GM18907 (cell line): ENCODE results near the gene LRRC3B.
A peak's percentile ranks its signal among the peaks of the same experiment; 100 is the strongest.

Experiments used
- ATAC-seq: cut with Tn5 transposase; IDR thresholded peaks from one replicate; pipeline ENCODE4 v1.9.1; 2021; ENCODE audit warnings: mild to moderate bottlenecking, moderate library complexity; ENCODE audit not compliant: unreplicated experiment

LRRC3B gene

DNA sequence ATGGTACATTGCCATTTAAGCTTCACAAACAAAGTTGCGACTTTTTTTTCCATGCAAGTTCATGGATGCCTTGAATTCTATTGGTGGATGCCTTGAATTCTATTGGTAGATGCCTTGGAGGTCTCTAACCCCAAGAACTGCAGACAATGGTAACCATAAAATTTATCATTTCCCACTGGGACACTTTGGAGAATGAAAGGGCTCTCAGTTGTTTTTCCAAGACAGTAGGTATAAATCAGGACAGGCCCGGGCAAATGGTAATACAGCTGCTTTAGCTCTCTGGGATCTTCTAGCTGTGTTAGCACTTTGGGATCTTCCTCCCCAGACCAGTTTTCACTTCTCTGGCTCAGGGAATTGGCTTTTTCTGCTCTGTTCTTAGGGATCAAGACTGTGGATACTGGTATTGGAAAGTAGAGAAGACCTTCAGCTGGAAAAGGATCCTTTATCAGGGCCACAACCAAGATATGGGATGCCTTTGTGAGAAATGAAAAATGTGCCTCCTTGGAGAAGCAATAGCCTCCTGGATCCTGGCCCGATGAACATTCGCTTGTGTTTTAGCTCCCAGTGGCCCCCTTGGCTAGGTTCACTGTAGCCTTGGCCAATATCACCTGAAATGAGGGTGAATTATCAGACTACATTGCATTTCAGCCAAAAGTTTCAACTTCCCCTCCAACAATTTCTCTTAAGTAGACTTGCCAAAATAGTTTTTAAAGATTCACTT lies 8.3 kb downstream of the LRRC3B start:
- no peak for ATAC-seq

GRCh38 chr3:26631390-26631738 lies 8.8 kb downstream of the LRRC3B start:
- no peak for ATAC-seq

GRCh38 chr3:26634601-26635000 lies 12.0 kb downstream of the LRRC3B start:
- ATAC-seq = no peak

- ATAC-seq = no peak
These were observed 13.6 kb downstream of the LRRC3B start for GRCh38 chr3:26636096-26636727.

DNA sequence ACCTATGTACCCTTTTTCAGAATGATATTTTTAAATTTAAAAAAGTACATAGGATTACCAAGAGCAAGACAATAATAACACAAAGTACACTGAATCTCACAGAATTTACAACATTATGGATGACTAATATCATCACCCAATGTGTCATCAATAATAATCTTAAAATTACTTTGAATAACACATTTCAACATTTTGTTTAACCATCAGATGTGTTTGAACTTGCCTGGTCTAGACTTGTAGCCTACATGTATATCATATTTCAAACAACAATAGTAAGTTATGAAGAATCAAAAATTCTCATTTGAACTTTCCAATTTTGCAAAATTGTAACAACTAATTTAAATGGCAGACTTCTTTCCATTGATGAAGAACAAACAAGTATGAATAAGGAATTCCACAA lies 15.1 kb downstream of the LRRC3B start:
- no peak for ATAC-seq

GRCh38 chr3:26638113-26638512 lies 15.5 kb downstream of the LRRC3B start:
- no peak for ATAC-seq

GRCh38 chr3:26639339-26639738 lies 16.8 kb downstream of the LRRC3B start:
- no peak for ATAC-seq

- ATAC-seq = no peak
These were observed 24.5 kb downstream of the LRRC3B start for GRCh38 chr3:26647078-26647477.

DNA sequence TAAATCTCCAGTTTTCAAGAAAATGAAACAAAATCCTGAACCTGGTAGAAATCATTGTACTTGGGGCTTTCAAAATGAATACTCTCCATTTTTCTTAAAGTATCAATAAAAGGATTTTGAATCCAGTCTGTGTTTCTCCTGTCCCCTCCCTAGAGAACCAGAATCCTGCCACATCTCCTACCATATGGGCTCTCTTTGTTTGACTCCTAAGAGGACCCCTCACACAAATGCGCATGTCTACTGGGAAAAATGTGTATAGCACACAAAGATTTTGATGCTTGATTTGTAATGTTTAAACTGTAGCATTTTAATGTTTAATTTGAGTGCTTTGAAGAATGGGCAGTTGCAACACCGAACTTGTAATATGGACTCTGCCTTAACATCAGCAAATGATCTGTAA lies 25.9 kb downstream of the LRRC3B start:
- ATAC-seq = no peak

DNA sequence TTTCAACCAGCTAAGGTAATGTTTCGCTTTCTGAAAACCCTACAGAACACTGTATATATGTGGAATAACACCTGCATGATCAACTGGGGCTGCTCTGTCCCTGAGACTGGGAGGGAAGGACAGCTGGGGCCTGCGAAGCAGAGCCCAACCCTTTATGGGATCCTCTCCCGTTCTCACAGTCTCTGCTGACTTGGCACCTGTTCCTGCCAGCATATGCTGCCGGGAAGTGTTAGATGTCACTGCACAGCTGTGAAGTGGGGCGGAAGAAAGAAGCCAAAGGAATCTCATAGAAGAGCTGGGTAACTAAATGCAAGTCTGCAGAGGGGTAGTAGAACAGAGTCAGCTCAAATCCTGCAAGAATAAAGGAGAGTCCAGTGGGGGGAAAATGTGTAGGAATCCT lies 29.6 kb downstream of the LRRC3B start:
- no peak for ATAC-seq

DNA sequence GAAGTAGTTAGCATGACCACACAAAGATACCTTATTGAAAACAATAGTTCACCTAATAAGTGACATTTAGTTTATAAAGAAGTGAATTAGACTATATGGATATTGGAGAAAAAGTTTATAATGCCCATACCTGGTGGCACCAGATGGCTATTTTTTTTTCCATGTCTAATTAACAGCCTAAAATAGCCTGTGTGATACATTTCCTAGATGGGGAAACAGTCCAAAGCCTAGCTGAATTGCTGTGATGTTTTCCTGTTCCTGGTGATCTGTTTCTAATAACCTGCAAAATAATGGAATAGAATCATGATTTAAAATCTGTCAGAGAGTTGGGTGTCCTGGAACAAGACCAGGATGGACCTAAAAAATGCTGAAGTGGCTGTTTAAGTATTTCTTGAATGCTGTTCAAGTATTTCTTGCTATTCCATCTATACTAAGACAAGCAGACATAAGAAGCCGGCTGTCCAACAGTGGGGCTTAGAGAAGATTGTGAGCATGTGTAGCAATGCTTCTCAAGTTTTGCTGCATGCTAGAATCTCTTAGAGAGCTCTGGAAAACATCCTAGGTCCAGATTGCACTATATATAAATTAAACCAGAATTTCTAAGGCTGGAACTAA lies 31.3 kb downstream of the LRRC3B start:
- ATAC-seq = no peak

DNA sequence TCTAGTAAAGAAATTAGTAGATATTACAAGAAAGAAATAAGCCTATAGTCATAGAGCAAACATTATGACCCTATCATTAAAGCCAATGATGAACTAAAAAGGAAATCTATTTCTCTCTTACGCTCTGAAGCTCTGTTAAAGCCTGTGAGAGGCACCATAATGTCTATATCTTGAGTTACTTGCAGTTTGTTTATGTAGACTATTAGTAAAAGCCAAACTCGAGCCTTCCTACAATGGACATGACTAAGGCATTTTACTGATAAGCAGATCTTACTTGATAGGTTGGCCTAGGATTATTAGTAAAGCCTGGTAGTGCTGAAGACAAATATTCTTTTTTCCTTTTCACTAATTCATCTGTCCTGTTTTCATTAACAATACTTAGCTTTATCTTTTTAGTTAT lies 32.7 kb downstream of the LRRC3B start:
- ATAC-seq = no peak

GRCh38 chr3:26657348-26657976 lies 34.9 kb downstream of the LRRC3B start:
- ATAC-seq = no peak

DNA sequence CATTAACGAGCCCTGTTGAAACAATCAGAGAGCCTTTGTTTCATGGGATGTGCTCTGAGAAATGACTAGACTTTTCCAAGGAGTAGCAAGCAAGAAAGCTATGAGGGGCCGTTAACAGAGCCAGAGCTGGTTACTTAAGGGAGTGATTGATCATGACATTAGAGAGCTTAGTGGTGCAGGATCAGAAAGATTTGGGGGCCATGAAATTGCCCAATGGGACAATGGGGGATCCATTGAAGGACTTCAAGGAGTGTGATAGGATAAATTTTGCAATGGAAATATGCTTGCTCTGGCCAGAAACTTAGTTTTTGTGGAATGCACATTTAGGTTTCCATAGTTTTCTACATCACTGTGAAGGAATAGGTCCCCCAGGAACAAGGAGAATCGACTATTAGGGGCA lies 45.6 kb downstream of the LRRC3B start:
- ATAC-seq = no peak

- no peak for ATAC-seq
These were observed 46.1 kb downstream of the LRRC3B start for GRCh38 chr3:26668696-26669095.

DNA sequence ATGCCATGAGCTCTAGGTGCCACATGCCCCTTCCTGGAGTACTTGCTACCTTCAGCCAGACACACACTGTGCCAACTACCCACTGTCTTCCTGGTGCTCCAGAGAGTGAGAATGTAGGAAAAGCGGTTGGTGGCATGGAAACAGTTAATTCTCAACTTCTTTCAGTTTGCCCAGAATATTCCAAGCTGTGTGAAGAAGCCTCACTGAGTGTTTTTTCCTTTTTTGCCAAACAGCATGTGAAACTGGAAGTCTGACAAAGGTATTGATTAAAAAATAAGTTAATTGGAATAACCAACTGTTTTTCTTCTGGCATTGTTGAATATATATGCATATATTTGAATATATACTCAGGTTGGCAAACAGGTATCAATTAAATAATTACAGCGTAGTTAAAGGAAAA lies 52.8 kb downstream of the LRRC3B start:
- ATAC-seq = no peak

DNA sequence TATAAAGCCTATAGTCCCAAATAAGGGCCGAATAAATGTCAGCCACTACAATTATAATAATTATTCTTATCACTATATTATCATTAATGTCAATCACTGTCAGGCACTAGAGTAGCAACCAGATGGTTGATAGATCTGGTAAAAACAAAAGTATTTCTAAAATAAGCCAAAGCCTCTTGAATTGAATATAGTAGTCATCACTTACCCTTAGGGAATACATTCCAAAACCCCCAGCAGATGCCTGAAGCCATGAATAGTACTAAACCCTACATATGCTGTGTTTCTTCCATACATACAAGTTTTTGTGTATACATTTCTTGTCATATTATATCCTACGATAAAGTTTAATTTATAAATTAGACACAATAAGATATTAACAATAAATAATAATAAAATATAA lies 59.1 kb downstream of the LRRC3B start:
- no peak for ATAC-seq

GRCh38 chr3:26682406-26682805 lies 59.8 kb downstream of the LRRC3B start:
- no peak for ATAC-seq

GRCh38 chr3:26683902-26684301 lies 61.3 kb downstream of the LRRC3B start:
- no peak for ATAC-seq

DNA sequence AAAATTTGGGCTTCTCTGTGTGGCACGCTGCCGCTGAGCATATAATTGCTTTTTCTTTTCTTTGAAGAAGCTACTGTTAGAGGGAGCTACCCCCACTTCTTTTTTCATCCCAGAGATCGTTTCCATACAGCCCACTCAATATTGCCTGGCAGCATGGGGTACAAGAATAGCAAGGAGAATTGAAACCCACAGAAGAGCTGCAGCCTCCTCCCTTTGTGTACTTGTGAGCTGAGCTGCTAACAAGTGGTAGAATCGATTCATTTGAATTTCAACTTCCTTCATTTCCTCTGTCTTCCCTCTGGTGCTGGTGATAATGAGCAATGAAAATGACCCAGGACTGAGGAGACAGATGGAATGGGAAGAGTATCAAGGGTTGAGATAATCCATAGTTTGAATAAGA lies 64.9 kb downstream of the LRRC3B start:
- no peak for ATAC-seq

DNA sequence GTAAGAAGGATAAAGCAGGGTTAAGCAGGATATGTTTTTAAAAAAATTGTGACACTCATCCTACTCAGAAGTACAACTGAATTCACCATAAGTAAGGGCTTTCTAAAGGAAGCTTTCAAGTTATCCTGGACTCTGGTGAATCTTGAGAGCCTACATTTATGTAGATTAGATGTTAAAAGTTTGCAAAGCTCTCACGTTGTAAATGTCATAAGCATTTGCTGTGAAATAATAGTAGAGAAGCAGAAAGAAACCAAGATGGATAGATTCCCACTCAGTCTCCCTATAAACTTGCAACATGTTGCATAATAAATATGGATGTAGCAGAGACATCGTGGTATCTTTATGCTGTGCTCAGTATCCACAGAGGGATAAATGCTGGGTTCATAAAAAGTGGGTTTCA lies 77.0 kb downstream of the LRRC3B start:
- ATAC-seq = no peak

GRCh38 chr3:26703519-26703918 lies 80.9 kb downstream of the LRRC3B start:
- ATAC-seq = peak; percentile 80
